PC-9 (cell line): ENCODE measurements around the gene TMEM141. TPM values are rescaled to one million over a fixed set of nuclear protein-coding genes. Genes with fewer than 3 reads are reported as not detected.
A peak's percentile ranks its signal among the peaks of the same experiment; 100 is the strongest.
"Not testable (repeated sequence)": the region's sequence is repeated elsewhere in the genome, so short reads cannot be mapped to it uniquely, and the experiment has no call there.

Source experiments
- BruUV-seq: library from RNA; stranded (reverse); fragments of 400-500 nt; replicated peaks from 2 replicates; lab custom pipeline; 2021; lab: Mats Ljungman, UMichigan
- CTCF ChIA-PET: fragments of 300-600 bp; sonication (Branson Sonifier 250); formaldehyde crosslinking; loops from one replicate; lab custom pipeline; 2022; ENCODE audit warnings: antibody characterized with exemption; lab: Charles Lee
- POLR2A ChIA-PET: fragments of 300-600 bp; sonication (Branson Sonifier 250); formaldehyde crosslinking; loops from one replicate; lab custom pipeline; 2022; ENCODE audit warnings: antibody characterized with exemption; ENCODE audit not compliant: unreplicated experiment; lab: Charles Lee
- DNase-seq, 2 experiments: peaks; one replicate each; pipeline versions ENCODE4 v3.0.0 to v3.0.0-alpha.2; 2015 to 2022; ENCODE audit warnings: mixed read lengths in 1 of 2
- H2AFZ ChIP-seq: fragments of 200-600 bp; sonication (generic); 2 replicates; pipeline ENCODE4 v1.8.1; 2017; ENCODE audit warnings: antibody characterized with exemption
- H3F3A ChIP-seq: fragments of 200-600 bp; sonication (generic); 2 replicates; pipeline ENCODE4 v1.8.1; 2017; ENCODE audit warnings: antibody characterized with exemption, mild to moderate bottlenecking, low read depth; ENCODE audit not compliant: insufficient read depth
- H3K27ac ChIP-seq: fragments of 200-600 bp; sonication (generic); 2 replicates; pipeline ENCODE4 v1.6.1; 2016; ENCODE audit warnings: mixed run types
- H3K27me3 ChIP-seq: fragments of 200-600 bp; sonication (generic); 2 replicates; pipeline ENCODE4 v1.6.1; 2016; ENCODE audit warnings: low read depth, mixed run types; ENCODE audit not compliant: insufficient read depth
- H3K36me3 ChIP-seq: fragments of 200-600 bp; sonication (generic); 2 replicates; pipeline ENCODE4 v1.6.1; 2016; ENCODE audit warnings: low read depth, mixed run types
- H3K4me1 ChIP-seq: fragments of 200-600 bp; sonication (generic); replicated peaks from 2 replicates; pipeline ENCODE4 v1.6.1; 2016; ENCODE audit warnings: mixed run types; ENCODE audit not compliant: insufficient read depth
- H3K4me2 ChIP-seq: fragments of 200-600 bp; sonication (generic); 2 replicates; pipeline ENCODE4 v1.6.1; 2017; ENCODE audit warnings: mixed run types
- H3K4me3 ChIP-seq: fragments of 200-600 bp; sonication (generic); 2 replicates; pipeline ENCODE4 v1.6.1; 2016; ENCODE audit warnings: mixed run types
- H3K79me2 ChIP-seq: fragments of 200-600 bp; sonication (generic); 2 replicates; pipeline ENCODE4 v1.6.1; 2017; ENCODE audit warnings: low read depth, mixed run types
- H3K9me2 ChIP-seq: fragments of 200-600 bp; sonication (generic); 2 replicates; pipeline ENCODE4 v1.8.1; 2017; ENCODE audit warnings: mild to moderate bottlenecking; ENCODE audit not compliant: insufficient read depth
- H3K9me3 ChIP-seq: fragments of 200-600 bp; sonication (generic); 2 replicates; pipeline ENCODE4 v1.8.1; 2016; ENCODE audit warnings: low read depth; ENCODE audit not compliant: insufficient read depth
- H4K20me1 ChIP-seq: fragments of 200-600 bp; sonication (generic); 2 replicates; pipeline ENCODE4 v1.8.1; 2017; ENCODE audit not compliant: insufficient read depth
- CTCF ChIP-seq: fragments of 200-600 bp; sonication (generic); conservative IDR thresholded peaks from 2 replicates; pipeline ENCODE4 v1.6.1; 2017; ENCODE audit warnings: mixed run types, antibody characterized with exemption, mild to moderate bottlenecking, moderate library complexity
- EZH2 ChIP-seq: fragments of 200-600 bp; sonication (generic); IDR thresholded peaks from 2 replicates; pipeline ENCODE4 v1.8.0; 2017; ENCODE audit warnings: antibody characterized with exemption, low read depth
- intact Hi-C: fragments of 100-400 bp; cut with micrococcal nuclease; formaldehyde crosslinking; loops from one replicate; pipeline ENCODE4 v1.10.0; 2022; ENCODE audit not compliant: unreplicated experiment
- total RNA-seq: library from RNA; stranded (reverse); gene quantifications from 2 replicates; pipeline ENCODE4 v1.2.3, GENCODE V29; 2021

Gene TMEM141
- total RNA-seq, 1 experiment from 2014 or later = 83.6 TPM

DNA sequence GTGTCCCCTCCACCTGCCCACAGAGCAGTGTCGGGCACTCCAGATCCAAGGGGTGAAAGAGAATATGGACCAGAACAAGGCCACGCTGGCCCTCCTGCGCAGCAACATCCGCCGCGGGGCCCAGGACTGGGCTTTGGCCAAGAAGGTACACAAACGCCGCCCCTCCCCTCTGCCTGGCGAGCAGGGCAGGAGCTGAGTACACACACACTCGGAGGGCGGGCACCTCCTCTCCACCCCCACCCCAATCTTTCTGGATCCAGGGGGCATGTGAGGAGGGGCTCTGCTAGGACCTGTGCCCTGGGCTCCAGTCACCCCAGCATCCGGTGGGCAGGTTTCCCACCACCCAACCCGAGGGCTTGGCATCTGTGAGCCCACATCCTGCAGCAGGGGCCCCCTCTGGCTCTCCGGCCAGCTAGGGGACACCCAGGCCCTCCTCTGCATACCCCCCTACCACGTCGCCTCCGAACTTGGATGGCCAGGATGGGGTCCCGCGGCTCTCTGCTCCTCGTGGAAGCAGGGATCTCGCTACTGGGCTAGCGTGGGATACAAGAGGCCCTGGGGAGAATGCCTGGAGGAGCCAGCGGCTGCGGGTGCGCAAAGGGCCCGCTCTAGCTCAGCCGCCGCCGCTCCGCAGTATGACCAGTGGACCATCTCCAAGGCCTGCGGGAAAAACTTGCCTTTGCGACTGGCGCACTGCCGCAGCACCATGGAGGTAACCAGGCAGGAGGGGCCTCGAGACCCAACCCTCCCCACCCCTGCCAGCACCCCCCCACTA lies 8.1 kb downstream of the TMEM141 start:
- Histone ChIP-seq H3K79me2 (no peaks in the 10 kb centered on the region), H4K20me1 (no peaks in the 10 kb centered on the region), H3K4me3 (peak overlapping the region; percentile 69; the same call in 1 of the 2 replicates), H3K27me3 (no peaks in the 10 kb centered on the region), H3K9me2 (no peaks in the 10 kb centered on the region), H3K36me3 (no peaks in the 10 kb centered on the region), H3K4me2 (peak overlapping the region; percentile 93), H2AFZ (no peak overlapping the region), H3K9me3 (no peaks in the 10 kb centered on the region), H3F3A (peaks cover 23% of the 10 kb centered on the region), H3K27ac (no peak overlapping the region), H3K4me1 (peaks cover 21% of the 10 kb centered on the region)
- BruUV-seq = no TSS peak
- intact Hi-C loops = loop anchor here (10.0 kb wide), 1 partner anchor 314 kb away; the partner anchor contains the start of gene SEC16A
- no peak for TF ChIP-seq EZH2
- TF ChIP-seq CTCF = no peak
- no peak for DNase-seq
- ChIA-PET CTCF (interaction anchor here (0.8 kb wide), 1 partner anchor 236 kb away, joined by 5 read pairs; no protein-coding TSS in a partner anchor), POLR2A (interaction anchor here (0.6 to 0.7 kb wide), 5 partner anchors 10 to 356 kb away, joined by 3 to 23 read pairs (median 12); no protein-coding TSS in a partner anchor)

DNA sequence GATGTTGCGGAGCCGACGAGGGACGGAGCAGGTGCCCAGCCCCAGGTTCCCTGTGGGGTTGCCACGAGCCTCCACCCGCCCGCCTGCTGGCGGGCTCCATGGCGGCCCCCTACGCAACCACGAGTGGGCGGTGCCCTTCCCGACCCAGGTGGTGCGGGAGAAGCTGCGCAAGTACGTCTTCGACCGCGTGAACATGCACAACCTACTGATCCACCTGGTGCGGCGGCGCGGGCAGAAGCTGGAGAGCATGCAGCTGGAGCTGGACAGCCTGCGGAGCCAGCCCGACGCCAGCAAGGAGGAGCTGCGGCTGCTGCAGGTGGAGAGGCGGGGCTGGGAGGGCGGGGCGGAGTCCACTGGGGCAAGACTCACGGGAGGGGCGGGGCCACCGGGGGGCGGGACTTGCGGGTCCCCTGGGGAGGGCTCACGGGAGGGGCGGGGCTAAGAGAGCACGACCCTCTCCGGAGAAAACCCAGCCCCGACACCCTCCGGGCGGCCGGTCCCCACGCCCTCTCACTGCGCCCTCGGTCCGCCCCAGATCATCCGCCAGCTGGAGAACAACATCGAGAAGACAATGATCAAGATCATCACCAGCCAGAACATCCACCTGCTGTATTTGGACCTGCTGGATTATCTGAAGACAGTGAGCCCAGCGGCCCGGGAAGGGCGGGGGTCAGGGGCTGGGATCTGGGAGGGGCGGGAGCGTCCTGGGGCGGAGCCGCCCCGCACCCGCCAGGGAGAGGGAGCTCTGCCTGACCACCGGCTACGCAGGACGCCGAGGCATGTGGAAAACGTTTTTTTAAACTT lies 8.9 kb downstream of the TMEM141 start:
- H3K4me3 ChIP-seq = peak overlapping the region; percentile 69
- no peaks in the 10 kb centered on the region for H3K36me3 ChIP-seq
- H3K4me1 ChIP-seq = peaks cover 21% of the 10 kb centered on the region
- ChIA-PET CTCF (interaction anchor here (0.6 to 0.8 kb wide), 3 partner anchors 10 to 314 kb away, joined by 3 to 11 read pairs (median 5); no protein-coding TSS in a partner anchor), POLR2A (interaction anchor here (0.5 to 0.7 kb wide), 9 partner anchors 9 to 437 kb away, joined by 3 to 23 read pairs (median 9); no protein-coding TSS in a partner anchor)
- TF ChIP-seq CTCF (no peak), EZH2 (no peak)
- H3K79me2 ChIP-seq = no peaks in the 10 kb centered on the region
- no peaks in the 10 kb centered on the region for H3K9me3 ChIP-seq
- no peaks in the 10 kb centered on the region for H3K27me3 ChIP-seq
- H4K20me1 ChIP-seq = no peaks in the 10 kb centered on the region
- intact Hi-C loops = loop anchor here (2.0 to 10.0 kb wide), 2 partner anchors 47 to 315 kb away; partner anchors contain the start of gene SEC16A
- no TSS peak for BruUV-seq
- peaks cover 23% of the 10 kb centered on the region for H3F3A ChIP-seq
- H2AFZ ChIP-seq = peak overlapping the region; percentile 78; the same call in 1 of the 2 replicates
- peak overlapping the region; percentile 93 for H3K4me2 ChIP-seq
- H3K9me2 ChIP-seq = no peaks in the 10 kb centered on the region
- H3K27ac ChIP-seq = no peak overlapping the region
- peak; percentile 81 to 91 for DNase-seq

DNA sequence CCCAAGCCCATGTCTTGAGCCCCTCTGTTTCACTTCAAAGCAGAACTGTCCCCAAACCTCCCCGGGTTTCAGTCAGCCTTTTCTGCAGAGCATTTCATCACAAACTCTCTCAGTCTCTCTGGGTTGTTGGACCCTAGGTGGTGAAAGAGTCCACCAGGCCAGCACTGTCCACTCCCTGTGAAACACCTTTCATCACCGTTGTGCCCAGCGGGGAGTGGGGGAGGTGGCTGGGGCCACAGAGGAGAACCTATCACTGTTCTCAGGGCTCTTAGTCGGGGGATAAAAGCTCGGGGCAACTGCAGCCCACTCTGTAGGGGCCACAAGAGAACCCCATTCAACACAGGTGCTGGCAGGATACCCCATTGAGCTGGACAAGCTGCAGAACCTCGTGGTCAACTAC lies 11.2 kb downstream of the TMEM141 start:
- Histone ChIP-seq H3K9me2 (no peaks in the 10 kb centered on the region), H3K4me1 (peaks cover 29% of the 10 kb centered on the region), H3K36me3 (no peaks in the 10 kb centered on the region), H4K20me1 (no peaks in the 10 kb centered on the region), H3F3A (peaks cover 20% of the 10 kb centered on the region), H3K27me3 (no peaks in the 10 kb centered on the region), H3K4me2 (no peak overlapping the region), H3K79me2 (no peaks in the 10 kb centered on the region), H2AFZ (no peak overlapping the region), H3K27ac (no peak overlapping the region), H3K4me3 (no peak overlapping the region), H3K9me3 (no peaks in the 10 kb centered on the region)
- POLR2A ChIA-PET = interaction anchor here (0.6 kb wide), 1 partner anchor 36 kb away, joined by 3 read pairs; no protein-coding TSS in a partner anchor
- intact Hi-C loops = no loop called here
- no peak for DNase-seq
- BruUV-seq = no TSS peak
- CTCF ChIA-PET = no interaction called here
- TF ChIP-seq EZH2 (no peak), CTCF (no peak)

GRCh38 chr9:136803009-136803550 lies 11.9 kb downstream of the TMEM141 start:
- H4K20me1 ChIP-seq, POLR2A ChIA-PET, H3K9me3 ChIP-seq, H3K27ac ChIP-seq, CTCF ChIA-PET, DNase-seq, H3K4me2 ChIP-seq, H2AFZ ChIP-seq, H3K36me3 ChIP-seq, H3K9me2 ChIP-seq, BruUV-seq, intact Hi-C loops, H3K27me3 ChIP-seq, H3K4me3 ChIP-seq, H3K79me2 ChIP-seq: not testable (repeated sequence)
- peaks cover 20% of the 10 kb centered on the region for H3F3A ChIP-seq
- H3K4me1 ChIP-seq = peaks cover 29% of the 10 kb centered on the region
